HG03442 (cell line): Measurements from ENCODE around the gene NEDD1.

Experiments used
- ATAC-seq: cut with Tn5 transposase; IDR thresholded peaks from one replicate; pipeline ENCODE4 v1.9.1; 2021; ENCODE audit warnings: mild to moderate bottlenecking, moderate library complexity; ENCODE audit not compliant: unreplicated experiment

Gene NEDD1

GRCh38 chr12:96897421-96897820, 9.6 kb upstream of the NEDD1 start:
- ATAC-seq = no peak

GRCh38 chr12:96901175-96901574, 5.9 kb upstream of the NEDD1 start:
- no peak for ATAC-seq

GRCh38 chr12:96902076-96902475, 5.0 kb upstream of the NEDD1 start:
- no peak for ATAC-seq

GRCh38 chr12:96906498-96906848, 584 bp upstream of the NEDD1 start:
- no peak for ATAC-seq

GRCh38 chr12:96907671-96908422, 790 bp downstream of the NEDD1 start:
- peak; percentile 24 for ATAC-seq

- ATAC-seq = no peak
Observed at GRCh38 chr12:96908423-96908675, 1.3 kb downstream of the NEDD1 start.

- no peak for ATAC-seq
Observed at GRCh38 chr12:96912261-96912660, 5.2 kb downstream of the NEDD1 start.

- ATAC-seq = no peak
Observed at GRCh38 chr12:96912943-96913342, 5.9 kb downstream of the NEDD1 start.

- ATAC-seq = no peak
Observed at GRCh38 chr12:96919510-96920210, 12.6 kb downstream of the NEDD1 start.

GRCh38 chr12:96948782-96949181, 41.7 kb downstream of the NEDD1 start:
- ATAC-seq = no peak

- ATAC-seq = no peak
Observed at GRCh38 chr12:96979532-96979931, 72.5 kb downstream of the NEDD1 start.

GRCh38 chr12:96980991-96981414, 73.9 kb downstream of the NEDD1 start:
- ATAC-seq = no peak

GRCh38 chr12:96981911-96982310, 74.9 kb downstream of the NEDD1 start:
- no peak for ATAC-seq

- ATAC-seq = no peak
Observed at GRCh38 chr12:96982671-96983070, 75.6 kb downstream of the NEDD1 start.

GRCh38 chr12:96985515-96986362, 78.7 kb downstream of the NEDD1 start:
- ATAC-seq = peak; percentile 79

- ATAC-seq = no peak
Observed at GRCh38 chr12:96986883-96987523, 79.9 kb downstream of the NEDD1 start.

- no peak for ATAC-seq
Observed at GRCh38 chr12:96988919-96989318, 81.9 kb downstream of the NEDD1 start.

GRCh38 chr12:96989916-96990315, 82.9 kb downstream of the NEDD1 start:
- no peak for ATAC-seq

- ATAC-seq = no peak
Observed at GRCh38 chr12:96994900-96995299, 87.8 kb downstream of the NEDD1 start.

GRCh38 chr12:96995861-96996260, 88.8 kb downstream of the NEDD1 start:
- ATAC-seq = no peak

- no peak for ATAC-seq
Observed at GRCh38 chr12:96997797-96998484, 90.9 kb downstream of the NEDD1 start.
